ENCODE results near the gene RNF20. TPM values are rescaled to one million over a fixed set of nuclear protein-coding genes. Genes with fewer than 3 reads are reported as not detected.

The RNF20 gene
- 9.6 and 15.1 TPM in 2 replicates for total RNA-seq

GRCh38 chr9:101533334-101534204 is at the start of gene RNF20:
RNF20 (plus strand) TSS chr9:101533853; CDS start chr9:101535424, 1,571 bp downstream.

GRCh38 chr9:101594796-101595195 is 61.1 kb downstream of the RNF20 start, which contains the start of gene PPP3R2:
PPP3R2 (minus strand) TSS chr9:101594969; CDS start chr9:101594921, 48 bp downstream.

Other genes starting within 250 kb of the RNF20 start
- gene BAAT, start 148.8 kb upstream of the RNF20 start, total RNA-seq = 0.16 TPM in 1 of 2 replicates, not detected in the other
- gene MRPL50, start 135.2 kb upstream of the RNF20 start, total RNA-seq = 6.0 and 7.8 TPM in 2 replicates
- 6.7 and 13.4 TPM in 2 replicates for gene ZNF189, start 135.0 kb upstream of the RNF20 start, total RNA-seq
- not detected in 2 replicates for gene ALDOB, start 98.1 kb upstream of the RNF20 start, total RNA-seq
- not detected in 2 replicates for gene PPP3R2, start 61.1 kb downstream of the RNF20 start, total RNA-seq
- not detected in 2 replicates for gene GRIN3A, start 204.8 kb downstream of the RNF20 start, total RNA-seq

Data from cardiac atrium fibroblast (primary cell).